ENCODE data around the gene NTN3.

Gene NTN3

GRCh38 chr16:2497695-2498484 lies 26.8 kb downstream of the NTN3 start:
- DNase-seq: no peak

GRCh38 chr16:2498531-2499253 lies 27.6 kb downstream of the NTN3 start:
- no peak for DNase-seq

GRCh38 chr16:2499454-2499853 lies 28.4 kb downstream of the NTN3 start:
- DNase-seq: no peak

GRCh38 chr16:2499890-2500429 lies 28.9 kb downstream of the NTN3 start:
- no peak for DNase-seq

- no peak for DNase-seq
Observed at GRCh38 chr16:2500430-2500917, 29.4 kb downstream of the NTN3 start.

GRCh38 chr16:2500918-2501750 lies 30.0 kb downstream of the NTN3 start:
- DNase-seq: peak; percentile 52 to 76 (median 71)

- no peak for DNase-seq
Observed at GRCh38 chr16:2501946-2502895, 31.1 kb downstream of the NTN3 start.

GRCh38 chr16:2505695-2506094 lies 34.6 kb downstream of the NTN3 start:
- no peak for DNase-seq

GRCh38 chr16:2507052-2507659 lies 36.1 kb downstream of the NTN3 start:
- no peak for DNase-seq

- DNase-seq: no peak
Observed at GRCh38 chr16:2507665-2508064, 36.6 kb downstream of the NTN3 start.

- DNase-seq: no peak
Observed at GRCh38 chr16:2508722-2509400, 37.8 kb downstream of the NTN3 start.

GRCh38 chr16:2511128-2511800 lies 40.2 kb downstream of the NTN3 start:
- no peak for DNase-seq

GRCh38 chr16:2511996-2512734 lies 41.1 kb downstream of the NTN3 start:
- no peak for DNase-seq

GRCh38 chr16:2512735-2513404 lies 41.8 kb downstream of the NTN3 start:
- DNase-seq: no peak

GRCh38 chr16:2513405-2514332 lies 42.6 kb downstream of the NTN3 start, which contains the start of gene ATP6V0C:
Gene ATP6V0C (plus strand): TSS chr16:2513952. CDS start chr16:2514104, 152 bp downstream.
- peak; percentile 84 to 92 (median 85) for DNase-seq

GRCh38 chr16:2514333-2515179 lies 43.5 kb downstream of the NTN3 start:
- peak in 2 of 5 donors; percentile 30 to 54 for DNase-seq

Measured in T-helper 1 cell (primary cell).